Epithelial cell of prostate (primary cell): ENCODE data around the gene ECHDC1.
A peak's percentile ranks its signal among the peaks of the same experiment; 100 is the strongest.

Source experiments
- DNase-seq: peaks from one replicate; pipeline ENCODE4 v3.0.0-alpha.2; 2011; ENCODE audit warnings: low read depth, low spot score
- H3K27ac ChIP-seq: fragments of 450-650 bp; 2 replicates; pipeline ENCODE4 v1.5.1; 2017; ENCODE audit warnings: mild to moderate bottlenecking

ECHDC1 gene

DNA sequence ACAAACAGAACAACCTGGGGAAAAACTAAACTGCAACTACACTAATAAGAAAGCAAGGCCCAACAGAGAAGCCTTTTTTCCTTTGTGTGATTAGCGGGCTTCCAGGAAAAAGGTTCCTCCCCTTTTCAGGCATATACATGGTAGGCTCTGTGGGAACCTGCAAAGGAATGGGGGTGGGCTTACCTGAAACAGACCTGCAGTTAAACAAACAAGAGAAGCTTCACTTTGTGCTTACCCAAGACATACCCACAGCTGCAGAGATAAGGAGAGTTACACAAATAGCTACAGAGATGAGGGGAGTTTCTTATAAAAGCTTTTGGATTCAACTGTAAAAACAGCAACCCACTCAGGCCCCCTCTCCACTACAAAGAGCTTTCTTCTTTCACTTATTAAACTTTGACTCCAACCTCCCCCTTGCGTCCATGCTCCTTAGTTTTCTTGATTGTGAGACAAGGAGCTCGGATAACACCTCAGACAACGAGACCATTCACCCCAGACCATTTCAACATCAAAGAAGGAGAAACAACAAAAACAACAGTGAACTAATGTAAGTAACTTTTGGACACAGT, 45.8 kb downstream of the ECHDC1 start:
- no peak for DNase-seq
- H3K27ac ChIP-seq = no peak overlapping the region

DNA sequence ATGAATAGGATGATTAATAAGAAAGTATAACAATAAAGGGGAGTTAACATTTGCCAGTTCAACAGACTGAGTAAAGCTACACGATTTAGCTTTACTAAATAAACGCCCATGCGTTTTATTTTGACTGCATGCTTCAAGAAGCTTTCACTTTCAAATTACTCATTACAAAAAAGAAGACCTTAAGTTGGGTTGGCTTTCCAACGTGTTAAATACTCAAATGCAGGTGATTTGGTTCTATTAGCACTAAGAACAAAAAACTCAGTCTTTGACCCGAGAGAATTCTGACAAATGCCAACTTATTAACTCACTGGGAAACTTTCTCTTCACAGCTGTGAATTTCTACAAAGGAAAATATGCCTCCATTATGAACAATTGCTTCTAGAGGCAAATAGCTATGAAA, 51.9 kb downstream of the ECHDC1 start:
- DNase-seq = no peak
- no peak overlapping the region for H3K27ac ChIP-seq

DNA sequence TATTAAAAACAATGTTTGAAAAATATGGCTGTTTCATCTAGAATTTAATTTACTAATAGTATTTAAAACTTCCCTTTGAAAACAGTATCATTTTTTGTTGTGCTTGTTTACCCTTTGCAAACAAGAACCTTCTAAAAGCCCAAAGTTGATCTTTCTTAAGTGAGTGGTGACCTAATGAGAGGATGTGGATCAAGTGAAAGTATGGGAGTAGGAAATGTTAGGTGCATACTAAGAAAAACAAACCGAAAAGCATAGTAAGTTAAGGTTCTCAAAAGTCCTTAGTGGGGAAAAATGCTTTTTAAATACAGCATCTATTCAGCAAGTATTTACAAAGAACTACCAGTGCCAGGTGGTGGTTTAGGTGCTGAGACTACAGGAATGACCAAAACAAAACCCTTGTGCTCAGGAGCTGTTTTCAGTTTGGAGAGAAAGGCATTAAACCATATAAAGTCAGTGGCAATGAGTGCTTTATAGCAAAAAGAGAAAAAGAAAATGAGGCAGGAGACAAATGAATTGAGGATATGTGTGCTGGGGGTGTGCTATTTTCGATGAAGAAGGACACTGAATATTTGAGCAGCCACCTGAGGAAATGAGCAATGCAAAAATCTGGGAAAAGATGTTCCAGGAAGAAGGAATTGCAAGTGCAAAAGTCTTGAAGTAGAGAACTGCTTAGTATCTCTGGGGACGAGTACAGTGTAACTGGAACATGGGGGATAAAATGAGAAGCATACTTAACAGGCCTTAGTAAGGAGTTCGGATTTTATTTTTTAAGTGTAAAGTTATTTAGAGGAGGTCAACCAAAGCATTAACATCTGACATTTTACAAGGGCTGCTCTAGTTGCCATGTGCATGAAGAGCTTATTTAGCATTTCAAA, 52.8 kb downstream of the ECHDC1 start:
- no peak overlapping the region for H3K27ac ChIP-seq
- no peak for DNase-seq

GRCh38 chr6:127289934-127290333, 53.5 kb downstream of the ECHDC1 start:
- no peak for DNase-seq
- H3K27ac ChIP-seq = no peak overlapping the region

GRCh38 chr6:127288705-127289104, 54.7 kb downstream of the ECHDC1 start:
- H3K27ac ChIP-seq = no peak overlapping the region
- no peak for DNase-seq

- DNase-seq = no peak
- H3K27ac ChIP-seq = no peak overlapping the region
Measured at GRCh38 chr6:127282184-127282583, 61.2 kb downstream of the ECHDC1 start.

DNA sequence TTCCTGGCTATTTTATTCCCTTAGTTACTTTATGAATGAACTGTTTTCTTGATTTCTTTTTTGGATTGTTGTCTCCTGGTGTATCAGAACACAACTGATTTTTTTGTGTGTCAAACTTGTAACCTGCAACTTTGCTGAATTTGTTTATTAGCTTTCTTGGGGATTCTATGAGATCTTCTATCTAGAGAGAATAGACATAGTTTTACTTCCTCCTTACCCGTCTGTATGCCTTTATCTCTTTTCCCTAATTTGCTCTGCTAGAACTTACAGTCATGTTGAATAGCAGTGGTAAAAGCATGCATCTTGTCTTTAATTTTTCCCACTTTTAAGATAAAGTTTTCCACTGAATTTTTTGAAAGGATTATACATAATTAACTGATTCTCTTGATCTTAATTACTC, 63.6 kb downstream of the ECHDC1 start:
- no peak overlapping the region for H3K27ac ChIP-seq
- no peak for DNase-seq

DNA sequence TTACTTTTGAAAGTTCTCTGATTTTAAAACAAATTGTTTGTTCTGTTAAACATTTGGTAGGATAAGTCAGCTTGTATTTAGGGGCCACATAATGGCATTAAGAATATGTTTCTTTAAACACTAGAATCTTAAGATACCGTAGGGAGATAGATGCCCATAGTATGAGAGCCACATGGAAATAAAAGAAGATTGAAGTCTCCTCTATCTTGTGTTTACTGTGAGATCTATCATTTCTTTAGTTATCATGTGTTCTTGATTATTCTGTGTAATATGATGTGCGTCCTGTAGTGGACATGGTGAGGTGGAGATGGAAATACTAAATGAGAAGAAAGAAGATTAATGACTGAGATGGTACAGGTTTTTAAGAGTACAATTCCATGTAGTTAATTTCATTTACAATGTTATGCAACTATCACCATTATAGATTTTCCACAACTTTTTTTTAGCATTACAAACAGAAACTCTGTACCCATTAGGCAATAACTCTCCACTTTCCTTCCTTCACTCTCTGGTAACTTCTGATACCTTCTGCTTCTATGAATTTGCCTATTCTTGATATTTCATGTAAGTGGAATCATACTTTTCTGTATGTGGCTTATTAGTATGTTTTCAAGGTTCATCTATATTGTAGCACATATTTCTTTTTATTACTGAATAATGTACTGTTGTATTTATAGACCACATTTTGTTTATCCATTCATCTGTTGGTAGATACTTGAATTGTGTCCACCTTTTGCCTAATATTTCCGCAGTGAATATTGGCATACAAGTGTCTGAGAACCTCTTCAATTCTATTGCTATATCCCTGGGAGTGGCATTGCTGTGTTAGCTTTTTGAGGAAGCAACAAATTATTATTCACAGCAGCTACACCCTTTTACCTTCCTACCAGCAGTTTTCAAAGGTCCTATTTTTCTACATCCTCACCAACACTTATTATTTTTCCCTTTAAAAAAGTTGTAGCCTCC, 65.2 kb downstream of the ECHDC1 start:
- no peak for DNase-seq
- H3K27ac ChIP-seq = no peak overlapping the region

GRCh38 chr6:127276331-127276730, 67.1 kb downstream of the ECHDC1 start:
- no peak overlapping the region for H3K27ac ChIP-seq
- no peak for DNase-seq

GRCh38 chr6:127273499-127273898, 69.9 kb downstream of the ECHDC1 start:
- H3K27ac ChIP-seq = no peak overlapping the region
- no peak for DNase-seq

DNA sequence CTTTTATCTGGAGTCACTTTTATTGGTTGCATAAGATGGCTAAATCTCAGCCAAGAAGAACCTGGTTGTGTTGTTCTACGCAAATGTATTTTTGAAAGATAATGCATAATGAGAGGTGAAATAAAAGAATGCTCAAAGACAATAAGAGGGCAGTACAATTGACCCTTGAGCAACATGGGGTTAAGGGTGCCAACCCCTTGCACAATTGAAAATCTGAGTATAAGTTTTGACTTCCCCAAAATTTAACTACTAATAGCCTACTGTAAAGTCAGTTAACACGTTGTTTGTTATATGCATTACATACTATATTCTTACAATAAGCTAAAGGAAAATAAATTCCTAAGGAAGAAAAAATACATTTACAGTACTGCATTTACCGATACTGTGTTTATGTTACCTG, 70.8 kb downstream of the ECHDC1 start:
- no peak overlapping the region for H3K27ac ChIP-seq
- DNase-seq = no peak

- peak overlapping the region; percentile 93 for H3K27ac ChIP-seq
- DNase-seq = no peak
Measured at GRCh38 chr6:127267646-127268625, 75.5 kb downstream of the ECHDC1 start.

GRCh38 chr6:127266892-127267645, 76.3 kb downstream of the ECHDC1 start:
- no peak for DNase-seq
- peak overlapping the region; percentile 93 for H3K27ac ChIP-seq

- DNase-seq = peak; percentile 22
- peak within 1 kb of the TSS; percentile 93 for H3K27ac ChIP-seq
Measured at GRCh38 chr6:127266178-127266891, 77.1 kb downstream of the ECHDC1 start, which contains the start of gene RNF146. Gene RNF146 (plus strand): TSS chr6:127266864. CDS start chr6:127280339, 13,475 bp downstream.

- DNase-seq = no peak
- no peak overlapping the region for H3K27ac ChIP-seq
Measured at GRCh38 chr6:127263481-127263880, 79.9 kb downstream of the ECHDC1 start.

- H3K27ac ChIP-seq = no peak overlapping the region
- DNase-seq = no peak
Measured at GRCh38 chr6:127262896-127263295, 80.5 kb downstream of the ECHDC1 start.

DNA sequence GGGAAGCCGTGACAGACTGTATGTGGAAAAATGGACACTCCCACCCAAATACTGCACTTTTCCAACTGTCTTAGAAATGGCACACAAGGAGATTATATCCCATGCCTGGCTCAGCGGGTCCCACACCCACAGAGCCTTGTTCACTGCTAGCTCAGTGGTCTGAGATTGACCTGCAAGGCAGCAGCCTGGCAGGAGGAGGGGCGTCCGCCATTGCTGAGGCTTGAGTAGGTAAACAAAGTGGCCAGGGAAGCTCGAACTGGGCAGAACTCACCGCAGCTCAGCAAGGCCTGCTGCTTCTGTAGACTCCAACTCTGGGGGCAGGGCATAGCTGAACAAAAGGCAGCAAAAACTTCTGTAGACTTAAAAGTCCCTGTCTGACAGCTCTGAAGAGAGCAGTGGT, 88.1 kb downstream of the ECHDC1 start:
- no peak overlapping the region for H3K27ac ChIP-seq
- no peak for DNase-seq

DNA sequence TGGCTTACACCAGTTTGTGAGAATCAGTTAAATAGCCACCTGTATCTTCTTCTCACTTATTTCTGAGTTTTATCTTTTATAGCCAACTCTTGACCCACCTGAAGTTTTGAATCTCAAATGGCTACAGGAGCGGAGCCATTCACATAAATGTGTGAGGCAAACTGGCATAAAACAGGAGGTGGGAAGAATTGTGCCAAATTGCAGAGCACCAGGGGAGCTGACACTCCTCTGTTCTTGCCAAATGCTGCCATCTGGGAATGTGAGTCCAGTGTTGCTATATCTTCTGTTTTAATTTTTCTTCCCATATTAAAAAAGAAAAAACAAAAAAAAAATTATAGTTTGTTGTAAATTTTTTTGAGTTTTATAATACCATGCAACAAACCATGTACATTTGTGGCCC, 93.8 kb downstream of the ECHDC1 start:
- no peak for DNase-seq
- no peak overlapping the region for H3K27ac ChIP-seq
